ENCODE results near the gene HDAC7. TPM values are rescaled to one million over a fixed set of nuclear protein-coding genes. Genes with fewer than 3 reads are reported as not detected.

HDAC7 gene
- total RNA-seq, 1 experiment from 2014 or later, result 44.2 TPM

GRCh38 chr12:47785887-47786661 lies 33.6 kb downstream of the HDAC7 start:
- no peak for ATAC-seq
- CTCF ChIA-PET, result no interaction called here

GRCh38 chr12:47785036-47785886 lies 34.4 kb downstream of the HDAC7 start:
- H3K36me3 ChIP-seq (ENCODE audit: low read depth, low read length), result peaks cover 60% of the 10 kb centered on the region

More at GRCh38 chr12:47785887-47786661, 33.6 kb downstream of the HDAC7 start:
- H4K20me1 ChIP-seq (ENCODE audit: low read length), result no peaks in the 10 kb centered on the region
- POLR2A ChIA-PET (ENCODE audit: unreplicated experiment), result no interaction called here
- H3K9ac ChIP-seq (ENCODE audit: low read length), result no peak overlapping the region
- TF ChIP-seq EZH2 (IDR thresholded peaks at IDR 0.05; ENCODE audit: low read length, unreplicated experiment), result no peak
- TF ChIP-seq CTCF (conservative IDR thresholded peaks at IDR 0.05; ENCODE audit: low read depth, low read length), result no peak
- no peak for TF ChIP-seq EZH2phosphoT487 (IDR thresholded peaks at IDR 0.05; ENCODE audit: borderline replicate concordance, low read length)
- H3K4me3 ChIP-seq (ENCODE audit: low read length), result no peak overlapping the region
- H2AFZ ChIP-seq (ENCODE audit: low read length), result no peak overlapping the region
- H3F3A ChIP-seq (ENCODE audit: low read length, unreplicated experiment), result no peaks in the 10 kb centered on the region
- no peaks in the 10 kb centered on the region for H3K79me2 ChIP-seq (ENCODE audit: low read length)
- no TSS peak for BruUV-seq (replicated peaks)
- no peaks in the 10 kb centered on the region for H3K27me3 ChIP-seq (ENCODE audit: low read length)
- H3K4me1 ChIP-seq (ENCODE audit: insufficient read depth, low read length), result no peaks in the 10 kb centered on the region
- no peaks in the 10 kb centered on the region for H3K9me3 ChIP-seq (ENCODE audit: low read length)
- H3K4me2 ChIP-seq (ENCODE audit: low read length), result no peak overlapping the region
- H3K36me3 ChIP-seq (ENCODE audit: low read depth, low read length), result peaks cover 63% of the 10 kb centered on the region
- intact Hi-C loops (cut with micrococcal nuclease), result no loop called here
- no peak overlapping the region for H3K27ac ChIP-seq (ENCODE audit: low read length)
- no peaks in the 10 kb centered on the region for H3K9me2 ChIP-seq (replicated peaks; ENCODE audit: low read length)
- DNase-seq, result no peak

More at GRCh38 chr12:47785036-47785886, 34.4 kb downstream of the HDAC7 start:
- Histone ChIP-seq H3K4me2 (ENCODE audit: low read length) (no peak overlapping the region), H3K4me1 (ENCODE audit: insufficient read depth, low read length) (no peaks in the 10 kb centered on the region), H3K9me2 (replicated peaks; ENCODE audit: low read length) (no peaks in the 10 kb centered on the region), H3K27ac (ENCODE audit: low read length) (no peak overlapping the region), H3K27me3 (ENCODE audit: low read length) (no peaks in the 10 kb centered on the region), H3K9me3 (ENCODE audit: low read length) (no peaks in the 10 kb centered on the region), H4K20me1 (ENCODE audit: low read length) (no peaks in the 10 kb centered on the region), H3K79me2 (ENCODE audit: low read length) (no peaks in the 10 kb centered on the region), H2AFZ (ENCODE audit: low read length) (no peak overlapping the region), H3K9ac (ENCODE audit: low read length) (no peak overlapping the region), H3K4me3 (ENCODE audit: low read length) (no peak overlapping the region), H3F3A (ENCODE audit: low read length, unreplicated experiment) (no peaks in the 10 kb centered on the region)
- intact Hi-C loops (cut with micrococcal nuclease), result no loop called here
- DNase-seq (no peak), ATAC-seq (no peak)
- ChIA-PET POLR2A (ENCODE audit: unreplicated experiment) (no interaction called here), CTCF (no interaction called here)
- no TSS peak for BruUV-seq (replicated peaks)
- no peak for TF ChIP-seq EZH2 (IDR thresholded peaks at IDR 0.05; ENCODE audit: low read length, unreplicated experiment)
- no peak for TF ChIP-seq EZH2phosphoT487 (IDR thresholded peaks at IDR 0.05; ENCODE audit: borderline replicate concordance, low read length)
- no peak for TF ChIP-seq CTCF (conservative IDR thresholded peaks at IDR 0.05; ENCODE audit: low read depth, low read length)

Measured in PC-3 (cell line).